GM19324 (cell line): Measurements from ENCODE around the gene SLC7A11.
"Not testable (repeated sequence)": the region's sequence is repeated elsewhere in the genome, so short reads cannot be mapped to it uniquely, and the experiment has no call there.

Experiments
- ATAC-seq: cut with Tn5 transposase; IDR thresholded peaks from one replicate; pipeline ENCODE4 v1.9.1; 2021; ENCODE audit warnings: mild to moderate bottlenecking, moderate library complexity; ENCODE audit not compliant: unreplicated experiment, low FRiP score

The SLC7A11 gene

GRCh38 chr4:138216272-138216867 lies 25.8 kb downstream of the SLC7A11 start:
- ATAC-seq: no peak

GRCh38 chr4:138210576-138210975 lies 31.6 kb downstream of the SLC7A11 start:
- ATAC-seq: not testable (repeated sequence)

- ATAC-seq: no peak
Observed at GRCh38 chr4:138209094-138209493, 33.1 kb downstream of the SLC7A11 start.

- no peak for ATAC-seq
Observed at GRCh38 chr4:138205531-138206233, 36.5 kb downstream of the SLC7A11 start.

GRCh38 chr4:138204507-138204906 lies 37.6 kb downstream of the SLC7A11 start:
- ATAC-seq: no peak

- no peak for ATAC-seq
Observed at GRCh38 chr4:138202686-138203085, 39.5 kb downstream of the SLC7A11 start.

- peak; percentile 55 for ATAC-seq
Observed at GRCh38 chr4:138200236-138200590, 41.9 kb downstream of the SLC7A11 start.

GRCh38 chr4:138199568-138200235 lies 42.4 kb downstream of the SLC7A11 start:
- ATAC-seq: peak; percentile 85

GRCh38 chr4:138196153-138196552 lies 46.0 kb downstream of the SLC7A11 start:
- no peak for ATAC-seq

- no peak for ATAC-seq
Observed at GRCh38 chr4:138193963-138194362, 48.2 kb downstream of the SLC7A11 start.

GRCh38 chr4:138192113-138192512 lies 50.0 kb downstream of the SLC7A11 start:
- no peak for ATAC-seq

GRCh38 chr4:138190452-138190858 lies 51.7 kb downstream of the SLC7A11 start:
- ATAC-seq: peak; percentile 98

GRCh38 chr4:138189206-138189605 lies 52.9 kb downstream of the SLC7A11 start:
- no peak for ATAC-seq

- no peak for ATAC-seq
Observed at GRCh38 chr4:138188406-138189084, 53.6 kb downstream of the SLC7A11 start.

GRCh38 chr4:138185859-138186645 lies 56.1 kb downstream of the SLC7A11 start:
- no peak for ATAC-seq

GRCh38 chr4:138184886-138185285 lies 57.3 kb downstream of the SLC7A11 start:
- ATAC-seq: no peak

- ATAC-seq: peak; percentile 56
Observed at GRCh38 chr4:138182838-138183426, 59.2 kb downstream of the SLC7A11 start.

- no peak for ATAC-seq
Observed at GRCh38 chr4:138181287-138181686, 60.9 kb downstream of the SLC7A11 start.

GRCh38 chr4:138178566-138178965 lies 63.6 kb downstream of the SLC7A11 start:
- no peak for ATAC-seq
